ENCODE results near the gene CNTNAP5. TPM values are rescaled to one million over a fixed set of nuclear protein-coding genes. Genes with fewer than 3 reads are reported as not detected.

Gene CNTNAP5
- total RNA-seq, 1 experiment from 2014 or later: 0.48 TPM

GRCh38 chr2:124582387-124582786 is 557.3 kb downstream of the CNTNAP5 start:
- Mint-ChIP-seq H3K27ac (no peak overlapping the region), H3K9me3 (no peaks in the 10 kb centered on the region), H3K4me1 (peaks cover 18 to 24% of the 10 kb centered on the region in 2 experiments), H3K27me3 (ENCODE audit: low read depth) (no peaks in the 10 kb centered on the region), H3K36me3 (ENCODE audit: insufficient read depth in 1 of 3, low read depth in 3 of 3) (no peaks in the 10 kb centered on the region), H3K4me3 (no peak overlapping the region)
- Histone ChIP-seq H2AFZ (ENCODE audit: low read length) (no peak overlapping the region), H3T11ph (ENCODE audit: low read length) (no peak overlapping the region), H3K27me3 (ENCODE audit: insufficient read depth, low read length) (no peaks in the 10 kb centered on the region), H4K20me1 (ENCODE audit: control insufficient read depth, insufficient read depth, insufficient read length) (no peaks in the 10 kb centered on the region), H3K4me1 (ENCODE audit: insufficient read depth, low read length) (no peaks in the 10 kb centered on the region; the same call in 1 of the 2 replicates), H4K5ac (ENCODE audit: insufficient read length, low read depth, low read length) (no peak overlapping the region), H2BK20ac (ENCODE audit: low read depth, low read length, poor library complexity, severe bottlenecking) (no peak overlapping the region), H4K8ac (replicated peaks; ENCODE audit: insufficient read length, low read depth, low read length) (no peak overlapping the region), H3K18ac (ENCODE audit: insufficient read length, low read depth, low read length) (no peak overlapping the region), H3K4ac (ENCODE audit: low read depth, low read length) (no peak overlapping the region), H3K9ac (ENCODE audit: extremely low read depth, insufficient read length, low read length) (no peak overlapping the region), H4K91ac (ENCODE audit: insufficient read length, low read depth, low read length) (no peak overlapping the region), H3K56ac (ENCODE audit: insufficient read length, low read depth, low read length) (no peak overlapping the region), H2BK12ac (ENCODE audit: insufficient read length, low read depth, low read length) (no peak overlapping the region), H3K9me3 (ENCODE audit: control insufficient read depth, low read depth, low read length) (no peaks in the 10 kb centered on the region), H2BK15ac (ENCODE audit: low read depth, low read length) (no peak overlapping the region), H3K79me1 (ENCODE audit: insufficient read depth, low read depth, low read length, poor library complexity, severe bottlenecking) (no peaks in the 10 kb centered on the region), H3K79me2 (ENCODE audit: insufficient read depth, low read length) (no peaks in the 10 kb centered on the region), H3K27ac (ENCODE audit: insufficient read length, low read depth, low read length) (no peak overlapping the region), H3K14ac (ENCODE audit: insufficient read depth, low read length) (no peak overlapping the region), H2BK5ac (ENCODE audit: insufficient read length, low read length) (no peak overlapping the region), H3K4me2 (ENCODE audit: insufficient read depth, insufficient read length, low read length) (no peak overlapping the region), H3K23me2 (ENCODE audit: insufficient read length, low read depth, low read length, poor library complexity, severe bottlenecking) (no peaks in the 10 kb centered on the region), H3K23ac (ENCODE audit: insufficient read length, low read depth, low read length) (no peak overlapping the region), H2AK5ac (ENCODE audit: insufficient read length, low read length) (no peak overlapping the region), H2BK120ac (ENCODE audit: low read depth, low read length, poor library complexity, severe bottlenecking) (no peak overlapping the region)
- no peak for TF ChIP-seq CTCF (conservative IDR thresholded peaks at IDR 0.05)
- DNase-seq: no peak
